ENCODE measurements around the gene TMEM101.

DNA sequence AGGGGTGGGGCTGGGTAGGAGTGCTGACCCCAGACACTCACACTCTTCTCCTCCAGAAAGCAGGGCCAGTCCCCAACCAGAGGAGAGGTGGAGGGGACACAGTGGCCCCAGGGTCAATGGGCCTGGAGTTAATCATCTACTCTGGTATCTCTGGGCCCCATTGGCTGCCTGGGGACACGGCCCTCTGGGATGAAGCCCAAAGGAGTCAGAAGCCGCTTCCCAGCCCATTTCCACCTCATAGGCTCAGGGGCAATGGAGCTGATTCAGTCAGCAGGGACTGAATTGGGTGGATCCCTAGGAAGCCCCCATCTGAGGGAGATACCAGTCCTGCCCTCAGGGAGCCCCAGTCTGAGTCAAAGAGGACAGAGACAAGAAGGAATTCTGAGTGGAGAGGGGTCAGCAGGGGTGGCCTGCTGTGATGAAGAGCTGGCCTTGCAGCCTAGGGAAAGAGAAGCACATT is 13.3 kb downstream of the TMEM101 start:
- TF ChIP-seq EZH2 (IDR thresholded peaks at IDR 0.05; ENCODE audit: low read depth, low read length, severe bottlenecking) (no peak), KDM1A (IDR thresholded peaks at IDR 0.05; ENCODE audit: borderline replicate concordance, low read length) (no peak), GABPA (IDR thresholded peaks at IDR 0.05; ENCODE audit: borderline replicate concordance, insufficient read depth, low read length) (no peak), BCL11A (IDR thresholded peaks at IDR 0.05; ENCODE audit: low read depth in 2 of 2, low read length in 2 of 2) (no peak), NANOG (IDR thresholded peaks at IDR 0.05; ENCODE audit: insufficient read depth, low read depth, low read length, poor library complexity, severe bottlenecking) (no peak), POLR2AphosphoS5 (IDR thresholded peaks at IDR 0.05; ENCODE audit: low read depth, low read length) (no peak)
- TF ChIP-seq, protein P1, sequence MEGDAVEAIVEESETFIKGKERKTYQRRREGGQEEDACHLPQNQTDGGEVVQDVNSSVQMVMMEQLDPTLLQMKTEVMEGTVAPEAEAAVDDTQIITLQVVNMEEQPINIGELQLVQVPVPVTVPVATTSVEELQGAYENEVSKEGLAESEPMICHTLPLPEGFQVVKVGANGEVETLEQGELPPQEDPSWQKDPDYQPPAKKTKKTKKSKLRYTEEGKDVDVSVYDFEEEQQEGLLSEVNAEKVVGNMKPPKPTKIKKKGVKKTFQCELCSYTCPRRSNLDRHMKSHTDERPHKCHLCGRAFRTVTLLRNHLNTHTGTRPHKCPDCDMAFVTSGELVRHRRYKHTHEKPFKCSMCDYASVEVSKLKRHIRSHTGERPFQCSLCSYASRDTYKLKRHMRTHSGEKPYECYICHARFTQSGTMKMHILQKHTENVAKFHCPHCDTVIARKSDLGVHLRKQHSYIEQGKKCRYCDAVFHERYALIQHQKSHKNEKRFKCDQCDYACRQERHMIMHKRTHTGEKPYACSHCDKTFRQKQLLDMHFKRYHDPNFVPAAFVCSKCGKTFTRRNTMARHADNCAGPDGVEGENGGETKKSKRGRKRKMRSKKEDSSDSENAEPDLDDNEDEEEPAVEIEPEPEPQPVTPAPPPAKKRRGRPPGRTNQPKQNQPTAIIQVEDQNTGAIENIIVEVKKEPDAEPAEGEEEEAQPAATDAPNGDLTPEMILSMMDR (IDR thresholded peaks at IDR 0.05; ENCODE audit: control extremely low read depth in 1 of 3, insufficient read depth in 1 of 3, low read depth in 1 of 3, low read length in 3 of 3): no peak

Measured in H1 (cell line).